K562 (cell line): ENCODE data around the gene OXLD1. TPM values are rescaled to one million over a fixed set of nuclear protein-coding genes. Genes with fewer than 3 reads are reported as not detected.
A peak's percentile ranks its signal among the peaks of the same experiment; 100 is the strongest.

Source experiments
- CBFB ChIP-seq: sonication (generic); formaldehyde crosslinking; IDR thresholded peaks from 2 replicates; pipeline ENCODE4 v1.4.0; 2020; ENCODE audit warnings: mild to moderate bottlenecking, missing genetic modification reagents
- CBX2 ChIP-seq: fragments of 200-600 bp; sonication (generic); IDR thresholded peaks from one replicate; pipeline ENCODE4 v1.6.1; 2012; ENCODE audit warnings: mild to moderate bottlenecking, low read length, inconsistent platforms; ENCODE audit not compliant: insufficient read depth, poor library complexity, severe bottlenecking
- MGA ChIP-seq: fragments of 450-650 bp; IDR thresholded peaks from 2 replicates; pipeline ENCODE4 v1.6.1; 2016; ENCODE audit warnings: mild to moderate bottlenecking, moderate library complexity
- SOX6 ChIP-seq: fragments of 450-650 bp; IDR thresholded peaks from 2 replicates; pipeline ENCODE4 v1.6.1; 2014; ENCODE audit warnings: mild to moderate bottlenecking
- ZNF212 ChIP-seq: fragments of 450-650 bp; formaldehyde crosslinking; IDR thresholded peaks from 2 replicates; pipeline ENCODE4 v1.4.0; 2020; ENCODE audit warnings: mild to moderate bottlenecking
- ZNF592 ChIP-seq: fragments of 450-650 bp; IDR thresholded peaks from 2 replicates; pipeline ENCODE4 v1.6.1; 2017; ENCODE audit warnings: antibody characterized with exemption, mild to moderate bottlenecking
- polyA plus RNA-seq, 8 experiments: library from polyadenylated mRNA; depleted of rRNA in 4 of 8; stranded (reverse) in 5 of 8; unstranded in 3 of 8; fragments of >200 nt; fragmentation: Nextera tagmentation in 2 of 8; fragmentation: Illumina TruSeq in 1 of 8; extraction: Ambion mirVana in 2 of 8; extraction: Trizol in 1 of 8; gene quantifications; 2 replicates each; pipeline versions ENCODE4 v1.2.1 to v1.2.3, GENCODE V29; 2011 to 2014; ENCODE audit warnings: inconsistent platforms in 1 of 8, missing spikeins in 1 of 8
- total RNA-seq, 7 experiments: library from RNA; depleted of rRNA in 6 of 7; stranded (reverse); fragments of >200 nt in 6 of 7; fragmentation: Illumina TruSeq in 2 of 7; extraction: Trizol in 2 of 7; gene quantifications; 2 replicates each; pipeline versions ENCODE4 v1.2.1 to v1.2.3, GENCODE V29; 2011 to 2021; ENCODE audit warnings: low replicate concordance in 1 of 7
- TF ChIP-seq, protein P1 (sequence below): fragments of 250-450 bp; sonication (Bioruptor Pico); IDR thresholded peaks from 2 replicates; pipeline ENCODE4 v1.5.1; 2021; ENCODE audit warnings: mild to moderate bottlenecking
- TF ChIP-seq, protein P2 (sequence below): fragments of 250-450 bp; sonication (Bioruptor Pico); IDR thresholded peaks from 2 replicates; pipeline ENCODE4 v1.9.0; 2021; ENCODE audit warnings: mild to moderate bottlenecking, inconsistent platforms

OXLD1 gene
- total and polyA plus RNA-seq, 9 of the 15 experiments (the other 6 are each of a cell fraction or from before 2014, with no cell fraction given), result 4.4 to 115 (median 29.3) TPM

DNA sequence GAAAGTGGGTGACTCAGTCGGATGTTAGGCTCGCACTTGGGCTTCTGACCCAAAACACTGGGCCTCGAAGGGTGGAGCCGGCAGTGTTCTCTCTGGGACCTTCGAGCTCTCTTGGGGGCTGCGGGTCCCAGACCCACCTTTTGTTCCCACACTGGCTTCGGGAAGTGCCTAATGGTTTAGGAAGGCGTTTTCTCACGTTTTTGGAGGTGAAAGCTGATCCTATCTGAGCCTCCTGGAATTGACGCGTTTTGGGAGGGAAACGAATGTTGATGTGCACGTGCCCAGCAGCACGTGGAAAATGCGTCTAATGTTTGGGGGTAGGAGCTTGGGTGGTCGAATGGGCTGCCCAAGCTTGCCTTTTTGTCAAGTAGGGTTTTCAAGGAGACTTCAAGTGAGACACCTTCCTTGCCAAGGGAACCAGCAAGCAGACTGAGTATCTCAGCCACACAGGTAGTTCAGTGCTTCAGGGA is 18.1 kb upstream of the OXLD1 start (continued):
- TF ChIP-seq, protein P1, sequence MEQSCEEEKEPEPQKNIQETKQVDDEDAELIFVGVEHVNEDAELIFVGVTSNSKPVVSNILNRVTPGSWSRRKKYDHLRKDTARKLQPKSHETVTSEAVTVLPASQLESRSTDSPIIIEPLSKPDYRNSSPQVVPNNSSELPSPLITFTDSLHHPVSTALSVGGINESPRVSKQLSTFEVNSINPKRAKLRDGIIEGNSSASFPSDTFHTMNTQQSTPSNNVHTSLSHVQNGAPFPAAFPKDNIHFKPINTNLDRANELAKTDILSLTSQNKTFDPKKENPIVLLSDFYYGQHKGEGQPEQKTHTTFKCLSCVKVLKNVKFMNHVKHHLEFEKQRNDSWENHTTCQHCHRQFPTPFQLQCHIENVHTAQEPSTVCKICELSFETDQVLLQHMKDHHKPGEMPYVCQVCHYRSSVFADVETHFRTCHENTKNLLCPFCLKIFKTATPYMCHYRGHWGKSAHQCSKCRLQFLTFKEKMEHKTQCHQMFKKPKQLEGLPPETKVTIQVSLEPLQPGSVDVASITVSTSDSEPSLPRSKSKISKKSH, result no peak
- no peak for TF ChIP-seq ZNF212 (CRISPR knock-in tag)
- TF ChIP-seq MGA, result peak; percentile 98
- no peak for TF ChIP-seq CBX2
- no peak for TF ChIP-seq SOX6
- TF ChIP-seq, protein P2, sequence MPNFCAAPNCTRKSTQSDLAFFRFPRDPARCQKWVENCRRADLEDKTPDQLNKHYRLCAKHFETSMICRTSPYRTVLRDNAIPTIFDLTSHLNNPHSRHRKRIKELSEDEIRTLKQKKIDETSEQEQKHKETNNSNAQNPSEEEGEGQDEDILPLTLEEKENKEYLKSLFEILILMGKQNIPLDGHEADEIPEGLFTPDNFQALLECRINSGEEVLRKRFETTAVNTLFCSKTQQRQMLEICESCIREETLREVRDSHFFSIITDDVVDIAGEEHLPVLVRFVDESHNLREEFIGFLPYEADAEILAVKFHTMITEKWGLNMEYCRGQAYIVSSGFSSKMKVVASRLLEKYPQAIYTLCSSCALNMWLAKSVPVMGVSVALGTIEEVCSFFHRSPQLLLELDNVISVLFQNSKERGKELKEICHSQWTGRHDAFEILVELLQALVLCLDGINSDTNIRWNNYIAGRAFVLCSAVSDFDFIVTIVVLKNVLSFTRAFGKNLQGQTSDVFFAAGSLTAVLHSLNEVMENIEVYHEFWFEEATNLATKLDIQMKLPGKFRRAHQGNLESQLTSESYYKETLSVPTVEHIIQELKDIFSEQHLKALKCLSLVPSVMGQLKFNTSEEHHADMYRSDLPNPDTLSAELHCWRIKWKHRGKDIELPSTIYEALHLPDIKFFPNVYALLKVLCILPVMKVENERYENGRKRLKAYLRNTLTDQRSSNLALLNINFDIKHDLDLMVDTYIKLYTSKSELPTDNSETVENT (CRISPR knock-in tag), result no peak
- TF ChIP-seq ZNF592, result peak; percentile 86
- no peak for TF ChIP-seq CBFB (CRISPR knock-in tag)
